SK-N-MC (cell line): ENCODE data around the gene FSIP1.

ENCODE experiments used
- DNase-seq: peaks from one replicate; pipeline ENCODE4 v3.0.0-alpha.2; 2011; ENCODE audit warnings: low read depth, low spot score
- H3K27ac ChIP-seq: fragments of 200-600 bp; sonication (generic); 2 replicates; pipeline ENCODE4 v1.5.1; 2016; ENCODE audit warnings: mixed run types
- H3K36me3 ChIP-seq: fragments of 200-600 bp; sonication (generic); 2 replicates; pipeline ENCODE4 v1.6.1; 2017; ENCODE audit warnings: antibody characterized with exemption, low read length, mixed read lengths; ENCODE audit not compliant: insufficient read depth
- H3K4me3 ChIP-seq: fragments of 200-600 bp; sonication (generic); 2 replicates; pipeline ENCODE4 v1.5.1; 2016
- H3K9ac ChIP-seq: fragments of 200-600 bp; sonication (generic); 2 replicates; pipeline ENCODE4 v1.8.0; 2017; ENCODE audit warnings: mixed run types, mixed read lengths; ENCODE audit not compliant: insufficient read length
- H3K9me3 ChIP-seq: fragments of 200-600 bp; sonication (generic); 2 replicates; pipeline ENCODE4 v1.6.1; 2017; ENCODE audit warnings: low read depth, mild to moderate bottlenecking, antibody characterized with exemption, low read length, moderate library complexity, mixed read lengths
- EZH2 ChIP-seq: fragments of 200-600 bp; sonication (generic); IDR thresholded peaks from one replicate; pipeline ENCODE4 v1.6.1; 2017; ENCODE audit warnings: antibody characterized with exemption
- FOXP2 ChIP-seq: optimal IDR thresholded peaks from 2 replicates; pipeline ENCODE3; 2011; ENCODE audit warnings: mild to moderate bottlenecking, moderate library complexity; ENCODE audit not compliant: insufficient read depth; ENCODE audit errors: extremely low read length, control extremely low read depth
- POLR2AphosphoS5 ChIP-seq: IDR thresholded peaks from 2 replicates; pipeline ENCODE4 v1.6.1; 2012; ENCODE audit warnings: mild to moderate bottlenecking, low read depth, low read length, borderline replicate concordance

The FSIP1 gene

DNA sequence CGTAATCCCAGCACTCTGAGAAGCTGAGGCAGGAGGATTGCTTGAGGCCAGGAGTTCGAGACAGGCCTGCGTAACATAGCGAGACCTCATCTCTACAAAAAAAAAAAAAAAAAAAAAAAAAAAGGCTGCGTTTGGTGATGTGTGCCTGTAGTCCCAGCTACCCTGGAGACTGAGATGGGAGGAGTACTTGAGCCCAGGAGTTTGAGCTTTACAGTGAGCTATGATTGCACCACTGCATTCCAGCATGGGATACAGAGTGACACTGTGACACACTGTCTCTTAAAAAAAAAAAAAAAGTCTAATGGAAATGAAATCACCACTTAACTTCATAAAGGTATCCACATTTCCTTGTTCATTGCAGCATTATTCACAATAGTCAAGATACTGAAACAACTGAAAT, 136.2 kb downstream of the FSIP1 start:
- no peak overlapping the region for H3K9ac ChIP-seq

DNA sequence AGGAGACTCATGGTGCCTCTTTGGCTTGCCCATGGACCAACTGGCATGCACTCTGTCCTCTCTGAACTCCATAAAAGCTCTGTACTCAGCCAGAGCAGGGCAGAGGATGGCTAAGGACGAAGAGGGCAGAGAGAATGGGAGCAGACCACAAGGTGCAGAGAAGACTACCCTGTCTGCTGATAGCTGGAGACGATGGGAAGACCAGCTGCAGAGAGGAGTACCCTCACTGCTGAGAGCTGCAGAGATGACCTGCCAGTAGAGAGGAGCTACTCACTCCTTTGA, 136.7 kb downstream of the FSIP1 start:
- H3K36me3 ChIP-seq, result no peaks in the 10 kb centered on the region
- H3K9me3 ChIP-seq, result no peaks in the 10 kb centered on the region
- H3K9ac ChIP-seq, result no peak overlapping the region
- H3K4me3 ChIP-seq, result no peak overlapping the region
- TF ChIP-seq EZH2, result no peak
- no peak for TF ChIP-seq FOXP2
- TF ChIP-seq POLR2AphosphoS5, result no peak
- no peak overlapping the region for H3K27ac ChIP-seq
- no peak for DNase-seq

More for the DNA sequence above, 136.2 kb downstream of the FSIP1 start:
- no peak overlapping the region for H3K27ac ChIP-seq
- DNase-seq, result no peak
- no peak overlapping the region for H3K4me3 ChIP-seq
- no peaks in the 10 kb centered on the region for H3K36me3 ChIP-seq
- no peak for TF ChIP-seq EZH2
- no peak for TF ChIP-seq POLR2AphosphoS5
- no peak for TF ChIP-seq FOXP2
- no peaks in the 10 kb centered on the region for H3K9me3 ChIP-seq

DNA sequence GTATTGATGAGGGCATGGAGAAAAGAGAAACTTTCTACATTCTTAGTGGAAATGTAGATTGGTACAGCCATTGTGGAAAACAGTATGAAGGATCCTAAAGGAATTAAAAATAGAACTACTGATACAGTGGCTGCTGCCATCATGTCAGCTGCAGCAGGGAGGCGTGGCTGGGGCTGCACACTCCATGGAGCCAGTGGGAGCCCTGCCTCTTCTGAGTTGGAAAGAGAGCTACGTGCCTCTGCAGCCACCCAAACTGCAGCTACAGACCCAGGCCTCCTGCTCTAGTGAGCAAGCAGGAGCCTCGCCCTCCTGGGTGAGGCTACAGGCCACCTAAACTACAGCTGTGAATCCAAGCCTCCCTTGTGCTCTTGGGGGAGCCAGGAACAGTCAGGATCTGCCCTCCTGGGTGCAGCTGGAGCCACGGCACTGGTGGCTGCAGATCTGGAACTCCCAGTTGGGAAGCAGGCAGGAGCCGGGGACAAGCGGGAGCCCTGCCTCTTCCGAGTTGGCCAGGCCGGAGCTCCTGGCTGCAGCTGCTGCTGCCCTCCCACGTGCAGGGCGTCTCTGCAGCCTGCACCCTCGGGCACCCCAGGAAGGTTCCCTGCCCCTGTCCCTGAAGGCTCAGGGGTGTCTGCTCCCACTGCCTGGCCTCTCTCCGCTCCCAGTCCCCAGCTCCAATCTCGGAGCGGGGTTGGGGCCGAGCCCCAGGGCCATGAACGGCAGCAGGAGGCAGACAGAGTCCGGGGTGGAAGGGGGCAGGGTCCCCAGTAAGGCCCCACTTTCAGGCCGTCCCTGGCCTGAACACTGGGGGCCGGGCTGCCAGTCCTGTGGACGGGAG, 137.3 kb downstream of the FSIP1 start:
- TF ChIP-seq FOXP2, result no peak
- no peak for TF ChIP-seq EZH2
- no peak for TF ChIP-seq POLR2AphosphoS5
- Histone ChIP-seq H3K4me3 (no peak overlapping the region), H3K9ac (no peak overlapping the region), H3K27ac (no peak overlapping the region), H3K9me3 (no peaks in the 10 kb centered on the region), H3K36me3 (no peaks in the 10 kb centered on the region)
- no peak for DNase-seq

DNA sequence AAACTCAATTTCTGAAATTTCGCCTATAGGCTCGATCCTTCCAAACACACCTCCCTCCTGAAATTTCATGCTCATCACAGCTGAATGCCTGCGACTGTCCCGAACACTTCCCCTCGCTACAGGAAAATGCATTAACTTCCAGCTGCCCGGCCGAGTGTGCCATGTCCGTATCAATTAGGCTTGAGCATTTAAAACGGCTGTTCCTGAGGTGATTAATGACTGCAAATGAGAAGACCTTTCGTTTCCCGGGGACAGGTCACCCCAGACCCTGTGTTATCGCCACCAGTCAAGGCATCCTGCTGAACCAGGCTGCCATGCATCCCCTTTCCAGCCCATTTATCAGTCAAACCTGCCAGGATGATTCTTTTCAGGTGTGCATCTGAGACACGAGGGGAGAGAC, 138.5 kb downstream of the FSIP1 start:
- no peaks in the 10 kb centered on the region for H3K9me3 ChIP-seq
- DNase-seq, result no peak
- H3K4me3 ChIP-seq, result no peak overlapping the region
- no peak overlapping the region for H3K27ac ChIP-seq
- H3K9ac ChIP-seq, result no peak overlapping the region
- TF ChIP-seq EZH2 (no peak), FOXP2 (no peak), POLR2AphosphoS5 (no peak)
- H3K36me3 ChIP-seq, result no peaks in the 10 kb centered on the region

DNA sequence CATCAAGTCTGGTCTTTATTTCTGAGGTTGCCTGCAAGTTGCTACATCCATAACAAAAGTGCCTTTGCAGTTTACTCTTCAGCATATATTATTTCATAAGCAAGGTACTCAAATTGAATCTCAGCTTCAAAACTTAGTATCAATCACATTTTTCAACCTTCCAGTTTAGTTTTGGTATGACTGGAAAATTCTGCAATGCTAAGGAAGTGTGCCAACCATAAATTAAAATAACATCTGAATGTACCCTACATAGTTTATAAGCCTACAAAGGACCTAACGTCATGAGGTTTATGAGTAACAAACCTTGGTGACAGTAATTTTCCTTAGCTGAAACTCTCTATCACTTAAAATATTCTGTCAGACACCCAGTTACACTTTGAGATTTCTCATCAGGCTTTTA, 138.9 kb downstream of the FSIP1 start:
- H3K36me3 ChIP-seq, result no peaks in the 10 kb centered on the region
- no peak for DNase-seq
- H3K27ac ChIP-seq, result no peak overlapping the region
- no peak overlapping the region for H3K4me3 ChIP-seq
- H3K9ac ChIP-seq, result no peak overlapping the region
- no peaks in the 10 kb centered on the region for H3K9me3 ChIP-seq
- TF ChIP-seq POLR2AphosphoS5, result no peak
- TF ChIP-seq FOXP2, result no peak
- no peak for TF ChIP-seq EZH2

DNA sequence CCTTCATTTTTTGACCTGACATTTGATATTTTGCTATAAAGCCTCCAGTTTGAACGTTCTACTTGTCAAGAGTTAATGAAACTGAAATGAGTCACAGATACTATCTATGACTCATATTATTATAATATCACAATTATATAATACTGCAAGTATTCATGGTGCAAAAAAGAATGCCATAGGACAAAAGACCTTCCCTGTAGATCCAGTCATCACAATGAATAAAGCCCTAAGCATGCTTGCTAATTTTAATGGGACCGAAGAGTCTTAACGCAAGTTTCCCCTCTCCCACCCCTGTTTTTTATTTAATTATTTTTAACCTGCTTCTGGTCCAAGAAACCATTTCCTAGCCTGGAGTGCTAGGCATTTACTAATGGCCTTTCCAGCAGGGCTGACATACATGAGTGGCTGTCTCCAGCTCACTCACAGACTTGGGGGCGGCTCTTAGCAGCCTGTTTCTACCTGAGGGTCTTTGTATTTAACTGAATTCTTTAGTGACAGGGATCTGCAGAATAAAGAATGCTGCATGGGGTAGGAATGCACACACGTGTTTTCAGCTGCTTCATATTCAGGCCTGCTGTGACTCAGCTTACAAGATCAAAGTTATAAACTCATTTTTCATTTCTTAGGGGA, 140.5 kb downstream of the FSIP1 start:
- DNase-seq, result no peak
- Histone ChIP-seq H3K36me3 (no peaks in the 10 kb centered on the region), H3K9ac (no peak overlapping the region), H3K27ac (no peak overlapping the region; the same call in 1 of the 2 replicates), H3K9me3 (no peaks in the 10 kb centered on the region), H3K4me3 (no peak overlapping the region)
- TF ChIP-seq POLR2AphosphoS5 (no peak), FOXP2 (no peak), EZH2 (no peak)

DNA sequence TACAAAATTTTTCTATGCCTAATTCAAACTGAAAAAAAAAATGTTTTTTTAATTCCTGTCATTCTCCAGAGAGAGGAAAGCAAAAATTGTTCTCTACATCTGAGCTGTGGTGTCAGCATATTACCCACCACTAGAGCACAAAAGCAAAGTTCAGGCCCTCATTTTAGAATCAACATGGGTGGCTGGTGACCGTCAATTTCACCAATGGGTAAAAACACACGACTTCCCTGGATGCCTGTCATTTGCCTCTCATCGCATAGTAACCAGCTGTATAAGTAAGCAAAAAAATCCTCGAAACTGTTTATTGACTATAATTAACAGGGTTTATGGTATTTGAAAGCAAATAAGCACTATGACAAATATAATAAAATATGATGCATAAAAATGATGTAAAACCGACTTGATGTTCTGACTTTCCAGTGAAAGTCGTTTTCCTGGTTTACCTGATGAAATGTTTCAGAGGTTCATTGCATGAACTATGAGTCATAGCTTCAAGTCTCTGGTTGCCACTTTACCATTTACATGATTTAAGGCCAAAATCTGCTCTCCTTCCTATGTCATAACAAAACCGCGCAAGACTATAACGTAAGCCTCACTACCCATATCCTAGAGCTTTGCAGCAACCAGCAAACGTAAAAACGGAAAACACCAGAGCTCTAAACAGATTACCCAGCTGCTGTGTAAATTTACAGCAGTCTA, 141.3 kb downstream of the FSIP1 start:
- Histone ChIP-seq H3K4me3 (no peak overlapping the region), H3K9ac (no peak overlapping the region), H3K36me3 (no peaks in the 10 kb centered on the region), H3K9me3 (no peaks in the 10 kb centered on the region), H3K27ac (no peak overlapping the region)
- no peak for TF ChIP-seq EZH2
- TF ChIP-seq POLR2AphosphoS5, result no peak
- TF ChIP-seq FOXP2, result no peak
- DNase-seq, result no peak

DNA sequence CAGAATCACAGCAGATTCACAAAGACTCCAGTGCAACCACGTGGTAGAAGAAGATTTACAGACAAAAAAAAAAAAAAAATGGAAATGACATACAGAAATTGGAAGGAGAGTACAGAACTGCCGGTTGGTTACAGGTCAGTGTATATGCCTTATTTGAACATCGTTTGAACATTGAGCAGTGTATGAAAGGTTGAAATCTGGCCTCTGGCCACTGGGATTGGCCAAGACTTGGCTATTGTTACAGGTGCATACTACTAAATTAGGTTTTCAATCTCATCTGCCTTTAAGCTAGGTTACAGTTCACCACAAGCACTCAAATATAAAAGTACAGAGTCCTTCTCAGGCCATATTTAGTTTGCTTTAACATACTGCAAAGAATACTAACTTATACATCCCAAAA, 142.0 kb downstream of the FSIP1 start:
- DNase-seq, result no peak
- Histone ChIP-seq H3K36me3 (no peaks in the 10 kb centered on the region), H3K27ac (no peak overlapping the region), H3K9ac (no peak overlapping the region), H3K9me3 (no peaks in the 10 kb centered on the region), H3K4me3 (no peak overlapping the region)
- TF ChIP-seq POLR2AphosphoS5, result no peak
- TF ChIP-seq EZH2, result no peak
- no peak for TF ChIP-seq FOXP2
